Measurements from ENCODE around the gene SCGN.

Gene SCGN

GRCh38 chr6:25640891-25641290 lies 11.1 kb upstream of the SCGN start:
- DNase-seq (ENCODE audit: low spot score): no peak

GRCh38 chr6:25641377-25641776 lies 10.6 kb upstream of the SCGN start:
- DNase-seq (ENCODE audit: low spot score): no peak

GRCh38 chr6:25641940-25642666 lies 9.9 kb upstream of the SCGN start:
- DNase-seq (ENCODE audit: low spot score): no peak

GRCh38 chr6:25642667-25643328 lies 9.2 kb upstream of the SCGN start:
- no peak for DNase-seq (ENCODE audit: low spot score)

GRCh38 chr6:25645916-25646315 lies 6.1 kb upstream of the SCGN start:
- DNase-seq (ENCODE audit: low spot score): no peak

- DNase-seq (ENCODE audit: low spot score): no peak
Observed at GRCh38 chr6:25649611-25650010, 2.4 kb upstream of the SCGN start.

- DNase-seq (ENCODE audit: low spot score): no peak
Observed at GRCh38 chr6:25655723-25656122, 3.7 kb downstream of the SCGN start.

GRCh38 chr6:25659633-25660368 lies 7.8 kb downstream of the SCGN start:
- DNase-seq (ENCODE audit: low spot score): no peak

- peak; percentile 26 for DNase-seq (ENCODE audit: low spot score)
Observed at GRCh38 chr6:25660512-25660911, 8.5 kb downstream of the SCGN start.

GRCh38 chr6:25661129-25661779 lies 9.2 kb downstream of the SCGN start:
- no peak for DNase-seq (ENCODE audit: low spot score)

- DNase-seq (ENCODE audit: low spot score): no peak
Observed at GRCh38 chr6:25665455-25665854, 13.4 kb downstream of the SCGN start.

- DNase-seq (ENCODE audit: low spot score): no peak
Observed at GRCh38 chr6:25669413-25669812, 17.4 kb downstream of the SCGN start.

GRCh38 chr6:25670208-25670607 lies 18.2 kb downstream of the SCGN start:
- no peak for DNase-seq (ENCODE audit: low spot score)

- DNase-seq (ENCODE audit: low spot score): no peak
Observed at GRCh38 chr6:25670793-25671513, 18.9 kb downstream of the SCGN start.

GRCh38 chr6:25671652-25672051 lies 19.6 kb downstream of the SCGN start:
- DNase-seq (ENCODE audit: low spot score): no peak

GRCh38 chr6:25675167-25675566 lies 23.2 kb downstream of the SCGN start:
- DNase-seq (ENCODE audit: low spot score): no peak

GRCh38 chr6:25676775-25677174 lies 24.8 kb downstream of the SCGN start:
- no peak for DNase-seq (ENCODE audit: low spot score)

- no peak for DNase-seq (ENCODE audit: low spot score)
Observed at GRCh38 chr6:25681848-25682247, 29.8 kb downstream of the SCGN start.

- no peak for DNase-seq (ENCODE audit: low spot score)
Observed at GRCh38 chr6:25682324-25682723, 30.3 kb downstream of the SCGN start.

GRCh38 chr6:25684565-25684964 lies 32.5 kb downstream of the SCGN start:
- no peak for DNase-seq (ENCODE audit: low spot score)

GRCh38 chr6:25685251-25685650 lies 33.2 kb downstream of the SCGN start:
- DNase-seq (ENCODE audit: low spot score): no peak

- DNase-seq (ENCODE audit: low spot score): no peak
Observed at GRCh38 chr6:25685896-25686295, 33.9 kb downstream of the SCGN start.

Measured in LoVo (cell line).